GM10248 (cell line): ENCODE data around the gene AADAT.

ENCODE experiments used
- CTCF ChIA-PET: fragments of 300-600 bp; sonication (Branson Sonifier 250); formaldehyde crosslinking; extraction: SDS; loops from one replicate; lab custom pipeline; 2021; ENCODE audit warnings: antibody characterized with exemption; lab: Yijun Ruan, JAX
- POLR2A ChIA-PET: fragments of 350-650 bp; sonication (Branson Sonifier 250); formaldehyde crosslinking; extraction: SDS; loops from one replicate; lab custom pipeline; 2020; ENCODE audit warnings: antibody characterized with exemption; lab: Yijun Ruan, JAX
- DNase-seq: peaks from one replicate; pipeline ENCODE4 v3.0.0; 2012; ENCODE audit errors: extremely low spot score
- TF ChIP-seq, protein P1 (sequence below): IDR thresholded peaks from 2 replicates; pipeline ENCODE4 v1.5.1; 2012; ENCODE audit warnings: mild to moderate bottlenecking, low read depth; ENCODE audit errors: extremely low read depth, missing control alignments, control extremely low read depth

AADAT gene

DNA sequence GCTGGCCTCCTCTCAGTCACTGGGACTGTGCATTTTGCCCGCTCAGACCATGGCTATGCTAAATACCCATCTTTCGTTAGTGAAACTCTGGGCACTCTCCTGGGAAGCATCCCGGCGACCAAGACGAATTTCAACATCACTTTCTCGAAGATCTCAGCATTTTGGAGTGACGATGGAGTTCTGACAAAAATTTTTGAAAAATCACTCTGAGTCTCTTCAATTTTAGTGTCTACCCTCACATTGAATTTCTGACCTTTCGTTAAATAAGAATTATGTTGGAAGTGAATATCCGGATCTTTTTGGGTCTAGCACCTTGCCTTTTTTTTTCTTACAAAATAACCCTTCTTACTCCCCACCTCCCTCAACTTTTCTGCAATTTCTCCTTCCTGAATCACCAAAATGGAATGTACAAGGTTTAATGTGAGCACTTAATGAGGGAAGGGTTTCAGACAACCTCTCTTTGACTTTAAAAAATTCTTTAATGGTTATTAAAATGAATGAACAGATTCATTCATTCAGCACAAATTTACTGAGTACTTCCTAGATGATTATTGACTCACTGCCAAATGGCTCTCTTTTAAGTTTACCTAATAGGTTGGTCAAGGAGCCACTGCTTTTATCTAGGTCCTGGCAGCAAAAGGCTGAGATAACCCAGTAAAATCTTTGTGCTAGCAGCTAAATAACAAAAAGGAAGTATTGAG is 746 bp upstream of the AADAT start:
- no peak for DNase-seq
- ChIA-PET CTCF (no interaction called here), POLR2A (no interaction called here)
- TF ChIP-seq, protein P1, sequence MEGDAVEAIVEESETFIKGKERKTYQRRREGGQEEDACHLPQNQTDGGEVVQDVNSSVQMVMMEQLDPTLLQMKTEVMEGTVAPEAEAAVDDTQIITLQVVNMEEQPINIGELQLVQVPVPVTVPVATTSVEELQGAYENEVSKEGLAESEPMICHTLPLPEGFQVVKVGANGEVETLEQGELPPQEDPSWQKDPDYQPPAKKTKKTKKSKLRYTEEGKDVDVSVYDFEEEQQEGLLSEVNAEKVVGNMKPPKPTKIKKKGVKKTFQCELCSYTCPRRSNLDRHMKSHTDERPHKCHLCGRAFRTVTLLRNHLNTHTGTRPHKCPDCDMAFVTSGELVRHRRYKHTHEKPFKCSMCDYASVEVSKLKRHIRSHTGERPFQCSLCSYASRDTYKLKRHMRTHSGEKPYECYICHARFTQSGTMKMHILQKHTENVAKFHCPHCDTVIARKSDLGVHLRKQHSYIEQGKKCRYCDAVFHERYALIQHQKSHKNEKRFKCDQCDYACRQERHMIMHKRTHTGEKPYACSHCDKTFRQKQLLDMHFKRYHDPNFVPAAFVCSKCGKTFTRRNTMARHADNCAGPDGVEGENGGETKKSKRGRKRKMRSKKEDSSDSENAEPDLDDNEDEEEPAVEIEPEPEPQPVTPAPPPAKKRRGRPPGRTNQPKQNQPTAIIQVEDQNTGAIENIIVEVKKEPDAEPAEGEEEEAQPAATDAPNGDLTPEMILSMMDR = no peak

DNA sequence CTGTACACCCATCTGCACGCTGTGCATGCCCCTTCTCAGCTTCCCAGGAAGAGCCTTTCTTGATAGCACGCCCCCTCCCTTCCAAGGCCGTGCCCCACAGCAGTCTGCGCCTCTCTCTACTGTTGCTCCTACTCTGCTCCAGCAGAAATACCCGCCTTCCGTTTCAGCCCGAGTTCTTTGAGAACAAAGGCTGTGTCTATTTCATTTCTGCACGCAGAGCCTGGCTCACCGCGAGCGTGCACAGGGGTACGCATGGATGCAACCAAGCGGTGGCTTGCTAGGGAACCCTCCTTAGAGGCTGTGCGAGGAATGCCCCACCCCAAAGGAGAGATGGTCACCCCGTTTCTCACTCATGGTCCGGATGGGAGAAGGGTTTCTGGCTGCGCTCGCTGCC is 485 bp downstream of the AADAT start:
- CTCF ChIA-PET = no interaction called here
- TF ChIP-seq, protein P1 = no peak
- POLR2A ChIA-PET = no interaction called here
- peak; percentile 8 for DNase-seq

DNA sequence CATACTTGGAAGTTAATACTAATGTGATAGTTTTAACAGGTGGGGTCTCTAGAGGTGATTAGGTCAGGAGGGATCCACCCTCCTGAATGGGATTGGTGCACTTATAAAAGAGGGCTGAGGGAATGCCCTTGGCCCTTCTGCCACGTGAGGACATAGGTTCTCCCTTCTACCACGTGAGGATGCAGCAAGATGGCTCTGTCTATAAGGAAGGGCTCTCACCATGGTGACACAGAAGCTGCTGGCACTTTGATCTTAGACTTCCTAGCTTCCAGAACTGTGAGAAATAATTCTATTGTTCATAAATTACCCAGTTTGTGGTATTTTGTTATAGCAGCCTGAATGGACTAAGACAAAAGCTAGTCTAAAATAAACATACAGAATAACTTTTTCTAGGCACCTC is 1.0 kb downstream of the AADAT start:
- TF ChIP-seq, protein P1 = no peak
- POLR2A ChIA-PET = no interaction called here
- DNase-seq = no peak
- CTCF ChIA-PET = no interaction called here

DNA sequence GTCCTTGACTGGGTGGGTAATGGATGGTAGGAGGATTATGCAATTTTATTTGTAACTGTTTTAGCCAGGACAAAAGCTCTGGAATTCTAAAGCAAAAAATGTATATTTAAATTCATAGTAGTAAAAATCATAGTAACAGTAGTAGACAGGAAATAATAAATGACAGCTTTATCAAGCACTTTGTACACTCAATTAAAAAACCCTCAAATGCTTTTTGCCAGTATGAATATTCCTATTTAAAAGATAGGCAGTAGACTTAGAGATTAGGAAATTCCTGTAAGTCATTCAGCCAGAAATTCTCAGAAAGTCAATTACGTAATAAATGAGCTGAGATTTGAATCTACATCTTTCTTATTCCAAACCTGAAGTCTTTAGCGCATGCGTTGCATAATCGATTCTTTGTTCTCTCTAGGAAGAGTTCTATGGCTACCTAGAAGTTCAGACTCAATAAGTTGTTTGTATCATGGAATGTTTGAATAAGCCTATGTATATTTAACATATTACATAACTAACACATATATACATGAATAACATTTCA is 2.5 kb downstream of the AADAT start:
- no peak for DNase-seq
- TF ChIP-seq, protein P1 = no peak
- CTCF ChIA-PET = interaction anchor here (1.0 kb wide), 1 partner anchor 277 kb away, joined by 3 read pairs; no protein-coding TSS in a partner anchor
- POLR2A ChIA-PET = no interaction called here

DNA sequence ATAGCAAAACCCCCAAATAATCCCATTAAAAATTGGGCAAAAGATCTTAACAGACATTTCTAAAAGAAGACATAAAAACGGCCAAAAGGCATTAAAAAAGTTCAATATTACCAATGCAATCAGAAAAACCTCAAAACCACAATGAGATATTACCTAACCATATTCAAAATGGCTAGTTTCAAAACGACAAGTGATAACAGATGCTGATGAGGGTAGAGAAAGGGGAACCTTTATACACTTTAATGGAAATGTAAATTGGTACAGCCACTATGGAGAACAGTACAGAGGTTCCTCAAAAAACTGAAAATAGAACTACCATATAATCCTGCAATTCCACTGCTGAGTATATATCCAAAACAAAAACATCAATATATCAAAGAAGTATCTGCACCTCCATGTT is 6.2 kb downstream of the AADAT start:
- TF ChIP-seq, protein P1 = no peak
- ChIA-PET CTCF (no interaction called here), POLR2A (no interaction called here)
- DNase-seq = no peak

DNA sequence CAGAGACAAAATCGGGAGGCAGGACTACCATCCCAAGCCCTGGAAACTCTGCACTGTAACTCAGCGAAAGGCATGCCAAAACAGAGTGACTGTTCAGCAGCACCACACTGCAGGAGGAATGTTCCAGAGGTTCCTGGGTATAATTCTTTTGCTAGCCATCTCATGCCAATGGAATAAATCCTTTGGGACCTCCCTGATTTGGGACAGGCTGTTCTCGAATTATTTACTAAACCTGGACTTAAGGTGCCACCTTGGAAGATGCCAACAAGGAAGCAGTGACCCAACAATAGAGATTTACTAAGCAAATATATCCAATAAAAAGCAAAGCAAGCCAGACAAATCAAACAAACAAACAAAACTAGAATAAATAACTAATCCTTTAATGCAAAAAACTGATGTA is 9.3 kb downstream of the AADAT start:
- POLR2A ChIA-PET = no interaction called here
- CTCF ChIA-PET = interaction anchor here (1.5 kb wide), 1 partner anchor 9 kb away, joined by 5 read pairs; no protein-coding TSS in a partner anchor
- DNase-seq = no peak
- TF ChIP-seq, protein P1 = no peak
